Measurements from ENCODE around the gene ADARB1.
"Not testable (repeated sequence)": the region's sequence is repeated elsewhere in the genome, so short reads cannot be mapped to it uniquely, and the experiment has no call there.

Gene ADARB1

DNA sequence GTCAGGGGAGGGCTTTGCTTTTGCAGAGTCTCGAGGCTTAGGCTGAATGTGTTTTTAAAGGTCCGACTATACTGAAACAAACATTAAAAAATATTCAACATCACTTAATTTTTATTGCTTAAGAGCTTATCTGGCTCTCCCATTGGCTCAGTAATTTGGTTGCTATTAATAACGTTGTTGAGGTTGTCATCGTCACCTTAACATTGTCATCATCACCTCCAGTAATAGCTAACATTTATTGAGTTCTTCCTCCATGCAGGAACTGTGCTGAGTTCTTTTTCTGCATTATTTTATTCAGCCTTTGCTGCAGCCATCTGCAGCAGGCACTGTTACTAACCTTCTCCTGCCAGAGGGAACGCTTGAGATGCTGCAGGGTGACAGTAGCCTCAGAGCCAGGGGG is 40.1 kb downstream of the ADARB1 start:
- DNase-seq (ENCODE audit: low read depth, low spot score): no peak

- no peak for DNase-seq (ENCODE audit: low read depth, low spot score)
Observed at GRCh38 chr21:45115141-45115540, 40.8 kb downstream of the ADARB1 start.

DNA sequence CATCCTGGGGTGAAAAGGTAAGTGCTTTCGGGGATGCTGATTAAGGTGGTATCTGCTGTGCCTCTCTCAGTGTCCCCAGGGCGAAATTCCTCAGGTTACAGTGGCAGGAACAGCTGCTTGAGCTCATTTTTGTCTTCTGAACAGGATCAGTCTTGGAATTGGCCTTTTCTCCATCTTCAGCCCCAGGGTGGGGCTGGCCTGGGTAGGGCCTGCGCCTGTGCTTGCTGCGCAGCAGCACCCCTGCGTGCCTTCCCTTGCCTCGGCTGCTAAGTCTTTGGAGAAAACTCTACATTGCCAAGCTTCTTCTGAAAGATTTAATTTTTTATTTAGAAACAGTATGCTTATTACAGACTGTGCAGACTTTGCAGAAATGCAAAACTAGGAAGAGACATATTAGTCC is 41.7 kb downstream of the ADARB1 start:
- DNase-seq (ENCODE audit: low read depth, low spot score): no peak

DNA sequence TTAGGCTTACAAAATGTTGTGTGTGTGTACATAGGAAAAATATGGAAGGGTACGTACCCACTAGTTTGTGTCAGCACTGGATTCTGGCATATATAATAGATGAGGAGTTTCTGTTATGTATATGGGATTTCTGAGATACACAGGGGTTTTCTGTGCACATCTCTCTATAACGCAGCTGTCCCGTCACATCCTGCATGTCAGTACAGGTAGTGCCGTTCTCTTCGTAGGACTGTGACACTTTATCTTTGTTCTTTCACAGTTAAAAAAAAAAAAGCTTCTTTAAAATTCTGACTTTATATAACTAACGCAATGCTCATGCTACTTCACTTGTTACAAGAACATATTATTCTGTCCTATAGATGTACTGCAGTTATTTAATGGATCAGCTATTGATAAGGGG is 42.9 kb downstream of the ADARB1 start:
- no peak for DNase-seq (ENCODE audit: low read depth, low spot score)

DNA sequence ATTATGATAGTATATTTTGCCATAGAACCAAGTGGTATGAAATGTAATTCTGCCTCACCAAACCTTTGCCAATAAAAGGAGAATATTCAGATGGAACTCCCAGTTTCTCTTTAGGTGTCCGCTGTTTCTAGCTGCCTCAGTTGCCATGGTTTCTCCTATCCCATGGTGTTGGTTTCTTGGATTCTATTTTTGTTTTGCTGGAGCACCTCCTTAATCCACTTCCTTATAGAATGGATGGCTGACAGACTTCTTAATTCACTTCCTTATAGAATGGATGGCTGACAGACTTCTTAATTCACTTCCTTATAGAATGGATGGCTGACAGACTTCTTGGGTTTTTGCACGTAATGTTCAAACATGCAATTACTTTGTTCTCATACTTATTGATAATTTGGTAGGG is 43.7 kb downstream of the ADARB1 start:
- DNase-seq (ENCODE audit: low read depth, low spot score): no peak

GRCh38 chr21:45119812-45120211 is 45.4 kb downstream of the ADARB1 start:
- DNase-seq (ENCODE audit: low read depth, low spot score): no peak

GRCh38 chr21:45120975-45121374 is 46.6 kb downstream of the ADARB1 start:
- no peak for DNase-seq (ENCODE audit: low read depth, low spot score)

DNA sequence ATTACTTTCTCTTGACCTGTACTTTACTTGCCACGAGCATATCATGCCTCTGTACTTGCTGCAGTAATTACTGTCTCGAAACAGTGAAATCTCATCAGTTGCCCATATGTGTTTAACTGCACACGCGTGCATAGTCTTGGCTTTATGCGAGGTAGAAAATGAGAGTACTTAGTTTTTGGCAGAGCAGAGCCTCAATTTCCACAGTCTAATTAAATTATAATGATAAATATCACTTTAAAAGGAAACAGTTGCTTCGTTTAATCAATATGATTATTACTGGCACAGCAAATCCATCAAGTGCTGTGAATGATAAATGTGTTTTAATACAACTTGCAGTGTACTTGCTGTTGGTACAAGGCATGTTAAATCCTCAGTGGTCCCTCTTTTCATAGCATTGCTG is 47.6 kb downstream of the ADARB1 start:
- no peak for DNase-seq (ENCODE audit: low read depth, low spot score)

GRCh38 chr21:45122432-45123132 is 48.2 kb downstream of the ADARB1 start:
- DNase-seq (ENCODE audit: low read depth, low spot score): no peak

- DNase-seq (ENCODE audit: low read depth, low spot score): no peak
Observed at GRCh38 chr21:45123440-45123839, 49.1 kb downstream of the ADARB1 start.

- DNase-seq (ENCODE audit: low read depth, low spot score): no peak
Observed at GRCh38 chr21:45124596-45124995, 50.2 kb downstream of the ADARB1 start.

DNA sequence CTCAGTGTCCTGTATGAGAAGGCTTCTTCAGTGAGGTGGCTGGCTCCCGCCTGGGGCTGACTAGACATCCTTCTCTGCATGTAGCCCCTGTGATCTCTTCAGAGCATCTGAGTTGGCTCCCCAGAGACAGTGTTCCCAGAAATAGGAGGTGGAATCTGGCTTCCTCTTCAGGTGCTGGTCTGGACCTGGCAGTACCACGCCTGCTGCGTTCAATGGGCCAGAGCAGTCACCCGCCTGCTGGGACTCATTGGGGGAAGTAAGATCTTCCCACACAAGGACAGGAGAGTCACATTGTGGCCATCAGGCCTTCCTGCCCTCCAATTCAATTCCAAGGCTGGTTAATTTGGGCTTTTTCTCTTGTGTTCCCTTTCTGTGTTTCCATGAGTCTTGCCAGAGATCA is 51.0 kb downstream of the ADARB1 start:
- DNase-seq (ENCODE audit: low read depth, low spot score): no peak

GRCh38 chr21:45126204-45126626 is 51.8 kb downstream of the ADARB1 start:
- no peak for DNase-seq (ENCODE audit: low read depth, low spot score)

DNA sequence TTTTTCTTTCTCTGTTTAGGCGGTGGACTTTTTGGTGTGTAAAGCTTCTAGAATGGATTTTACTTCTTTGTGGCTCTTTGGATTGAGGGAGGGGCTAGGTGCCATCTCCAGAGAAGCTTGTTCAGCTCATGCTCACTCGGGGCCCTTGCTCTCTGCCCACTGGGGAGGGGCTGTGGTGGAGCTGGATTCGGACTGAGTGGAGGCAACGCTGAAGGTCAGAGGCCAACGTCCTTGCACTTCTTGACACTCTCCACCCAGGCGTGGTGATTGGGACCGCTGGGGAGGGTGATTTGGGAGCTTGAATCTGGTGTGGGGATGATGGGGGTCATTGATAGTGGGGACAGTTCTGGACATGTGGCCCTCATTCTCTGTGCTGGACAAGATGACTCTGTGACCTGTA is 52.6 kb downstream of the ADARB1 start:
- DNase-seq (ENCODE audit: low read depth, low spot score): no peak

DNA sequence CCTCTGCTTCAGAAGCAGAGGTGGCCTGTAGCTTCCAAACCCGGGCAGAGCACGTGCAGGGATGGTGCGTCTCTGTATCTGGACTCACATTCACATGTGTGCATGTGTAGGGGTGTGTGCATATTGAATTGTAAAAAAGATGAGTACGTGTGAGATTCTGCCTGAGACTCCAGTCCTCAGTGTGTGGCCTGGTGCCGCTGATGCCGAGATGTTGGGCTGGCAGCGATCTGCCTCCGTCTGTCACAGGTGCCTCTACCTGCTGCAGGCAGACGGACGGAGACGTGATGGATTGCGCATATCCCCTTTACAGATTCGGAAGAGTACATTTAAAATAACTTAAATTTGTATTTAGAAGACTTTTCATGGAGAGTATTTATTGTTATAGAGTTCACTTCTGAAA is 53.6 kb downstream of the ADARB1 start:
- no peak for DNase-seq (ENCODE audit: low read depth, low spot score)

GRCh38 chr21:45128613-45129188 is 54.3 kb downstream of the ADARB1 start:
- DNase-seq (ENCODE audit: low read depth, low spot score): no peak

DNA sequence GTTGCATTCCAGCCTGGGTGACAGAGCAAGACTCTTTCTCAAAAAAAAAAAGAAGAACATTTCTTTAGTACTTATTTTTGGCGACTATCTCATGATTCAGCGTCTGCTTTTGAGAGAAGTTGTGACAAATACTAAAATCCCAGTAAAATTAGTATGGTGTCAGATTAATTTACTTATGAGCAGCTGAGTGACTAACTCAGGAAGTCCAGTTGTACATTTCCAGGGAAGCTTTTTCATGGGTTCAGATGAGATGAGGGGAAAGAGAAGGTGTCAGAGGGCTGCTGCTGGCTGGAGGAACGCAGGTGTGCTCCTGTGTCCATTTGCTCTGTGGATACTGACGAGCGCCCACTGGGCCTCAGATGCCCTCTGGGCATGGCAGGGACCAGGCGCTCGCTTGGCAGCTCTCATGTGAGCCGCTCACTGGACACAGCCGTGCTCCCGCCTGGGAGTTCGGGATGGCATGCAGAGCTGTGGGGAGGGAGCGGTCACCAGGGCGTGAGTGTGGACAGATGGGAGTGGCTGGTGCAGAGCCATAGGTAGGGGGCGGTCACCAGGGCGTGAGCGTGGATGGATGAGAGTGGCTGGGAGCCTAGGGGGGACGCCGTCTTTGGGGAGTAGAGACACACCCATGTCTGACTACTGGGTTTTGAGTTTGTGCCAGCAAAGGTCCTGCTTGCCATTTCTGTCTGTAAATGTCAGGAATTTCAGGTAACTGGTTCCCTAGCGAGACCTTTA is 55.0 kb downstream of the ADARB1 start:
- no peak for DNase-seq (ENCODE audit: low read depth, low spot score)

GRCh38 chr21:45130324-45130774 is 56.0 kb downstream of the ADARB1 start:
- peak; percentile 73 for DNase-seq (ENCODE audit: low read depth, low spot score)

DNA sequence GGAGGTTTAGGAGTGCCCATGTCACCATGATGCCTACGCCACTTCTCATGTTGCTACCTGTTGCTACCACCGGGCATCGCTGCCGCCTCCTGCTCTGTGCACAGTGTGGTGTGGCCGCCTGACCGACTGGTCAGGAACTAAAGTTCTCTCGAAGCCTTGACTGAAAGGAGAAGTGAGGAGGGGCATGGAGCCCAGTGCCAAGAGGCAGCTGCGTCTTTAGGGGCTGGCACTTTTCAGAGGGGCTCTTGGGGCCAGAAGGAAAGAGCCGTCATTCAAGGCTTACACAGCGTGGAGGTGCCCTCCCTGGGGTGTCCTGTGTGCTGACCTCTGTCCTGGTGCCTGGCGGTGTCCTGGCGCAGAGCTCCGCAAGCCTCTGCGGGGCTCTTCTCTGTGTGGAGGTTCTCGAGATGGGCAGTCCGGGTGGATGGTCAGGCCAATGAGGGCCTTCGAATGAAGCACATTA is 57.2 kb downstream of the ADARB1 start:
- no peak for DNase-seq (ENCODE audit: low read depth, low spot score)

GRCh38 chr21:45132841-45133573 is 58.6 kb downstream of the ADARB1 start:
- no peak for DNase-seq (ENCODE audit: low read depth, low spot score)

DNA sequence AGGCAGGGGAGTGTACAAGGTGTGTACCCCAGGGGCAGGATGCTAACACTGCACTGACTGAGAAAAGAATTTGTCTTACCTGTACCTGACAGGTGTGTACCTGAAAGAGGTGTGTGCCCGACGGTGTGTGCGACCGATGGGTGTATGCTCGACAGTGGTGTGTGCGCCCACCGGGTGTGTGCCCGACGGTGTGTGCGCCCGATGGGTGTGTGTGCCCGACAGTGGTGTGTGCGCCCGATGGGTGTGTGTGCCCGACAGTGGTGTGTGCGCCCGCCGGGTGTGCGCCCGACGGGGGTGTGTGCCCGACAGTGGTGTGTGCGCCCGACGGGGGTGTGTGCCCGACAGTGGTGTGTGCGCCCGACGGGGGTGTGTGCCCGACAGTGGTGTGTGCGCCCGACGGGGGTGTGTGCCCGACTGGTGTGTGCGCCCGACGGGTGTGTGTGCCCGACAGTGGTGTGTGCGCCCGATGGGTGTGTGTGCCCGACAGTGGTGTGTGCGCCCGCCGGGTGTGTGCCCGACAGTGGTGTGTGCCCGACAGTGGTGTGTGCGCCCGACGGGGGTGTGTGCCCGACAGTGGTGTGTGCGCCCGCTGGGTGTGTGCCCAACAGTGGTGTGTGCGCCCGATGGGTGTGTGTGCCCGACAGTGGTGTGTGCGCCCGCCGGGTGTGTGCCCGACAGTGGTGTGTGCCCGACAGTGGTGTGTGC is 59.3 kb downstream of the ADARB1 start:
- not testable (repeated sequence) for DNase-seq (ENCODE audit: low read depth, low spot score)

Measured in brain pericyte (primary cell).